HG02943 (cell line): ENCODE measurements around the gene SLC25A33.

Experiments
- ATAC-seq: cut with Tn5 transposase; IDR thresholded peaks from one replicate; pipeline ENCODE4 v1.9.1; 2021; ENCODE audit warnings: mild to moderate bottlenecking, low read depth, moderate library complexity; ENCODE audit not compliant: unreplicated experiment

The SLC25A33 gene

GRCh38 chr1:9577423-9577822, 38.2 kb downstream of the SLC25A33 start:
- no peak for ATAC-seq

GRCh38 chr1:9580942-9581341, 41.7 kb downstream of the SLC25A33 start:
- ATAC-seq = no peak

- ATAC-seq = no peak
Measured at GRCh38 chr1:9586147-9586766, 47.0 kb downstream of the SLC25A33 start.

GRCh38 chr1:9588551-9589143, 49.4 kb downstream of the SLC25A33 start, which contains the start of gene TMEM201:
Gene TMEM201, plus strand, starts transcription at chr1:9588911. Its CDS starts 20 bp downstream, at chr1:9588931.
- peak; percentile 65 for ATAC-seq

- peak; percentile 18 for ATAC-seq
Measured at GRCh38 chr1:9589144-9589718, 50.0 kb downstream of the SLC25A33 start.

GRCh38 chr1:9589719-9590157, 50.5 kb downstream of the SLC25A33 start:
- ATAC-seq = no peak

GRCh38 chr1:9590201-9590600, 50.9 kb downstream of the SLC25A33 start:
- ATAC-seq = no peak

GRCh38 chr1:9590945-9591668, 51.8 kb downstream of the SLC25A33 start:
- no peak for ATAC-seq

GRCh38 chr1:9591669-9592509, 52.6 kb downstream of the SLC25A33 start:
- no peak for ATAC-seq

- ATAC-seq = no peak
Measured at GRCh38 chr1:9592510-9593075, 53.3 kb downstream of the SLC25A33 start.

GRCh38 chr1:9593147-9593491, 53.9 kb downstream of the SLC25A33 start:
- ATAC-seq = no peak

- no peak for ATAC-seq
Measured at GRCh38 chr1:9593492-9594465, 54.5 kb downstream of the SLC25A33 start.

GRCh38 chr1:9594471-9595155, 55.3 kb downstream of the SLC25A33 start:
- ATAC-seq = no peak

- no peak for ATAC-seq
Measured at GRCh38 chr1:9595156-9595967, 56.1 kb downstream of the SLC25A33 start.

- no peak for ATAC-seq
Measured at GRCh38 chr1:9595968-9596340, 56.7 kb downstream of the SLC25A33 start.

- no peak for ATAC-seq
Measured at GRCh38 chr1:9596415-9597123, 57.3 kb downstream of the SLC25A33 start.
